Measurements from ENCODE around the gene KRT3.
A peak's percentile ranks its signal among the peaks of the same experiment; 100 is the strongest.

Gene KRT3

GRCh38 chr12:52826611-52827498, 30.9 kb upstream of the KRT3 start:
- no peak for DNase-seq

- no peak for DNase-seq
These were observed 30.0 kb upstream of the KRT3 start for GRCh38 chr12:52825961-52826360.

GRCh38 chr12:52824741-52825410, 29.0 kb upstream of the KRT3 start:
- no peak for DNase-seq

GRCh38 chr12:52823761-52824450, 28.0 kb upstream of the KRT3 start:
- DNase-seq, result no peak

GRCh38 chr12:52822771-52823510, 27.0 kb upstream of the KRT3 start:
- no peak for DNase-seq

- DNase-seq, result no peak
These were observed 26.1 kb upstream of the KRT3 start for GRCh38 chr12:52821826-52822660.

- no peak for DNase-seq
These were observed 25.3 kb upstream of the KRT3 start for GRCh38 chr12:52821071-52821730.

- DNase-seq, result no peak
These were observed 24.6 kb upstream of the KRT3 start for GRCh38 chr12:52820521-52820920.

- DNase-seq, result no peak
These were observed 24.0 kb upstream of the KRT3 start for GRCh38 chr12:52819731-52820510.

GRCh38 chr12:52818887-52819420, 23.0 kb upstream of the KRT3 start:
- DNase-seq, result no peak

GRCh38 chr12:52818388-52818787, 22.5 kb upstream of the KRT3 start:
- DNase-seq, result no peak

GRCh38 chr12:52817699-52818238, 21.9 kb upstream of the KRT3 start:
- DNase-seq, result no peak

GRCh38 chr12:52817003-52817698, 21.2 kb upstream of the KRT3 start:
- DNase-seq, result no peak

- no peak for DNase-seq
These were observed 20.0 kb upstream of the KRT3 start for GRCh38 chr12:52815676-52816588.

GRCh38 chr12:52815161-52815560, 19.2 kb upstream of the KRT3 start:
- no peak for DNase-seq

- DNase-seq, result no peak
These were observed 18.8 kb upstream of the KRT3 start for GRCh38 chr12:52814710-52815155.

- DNase-seq, result peak; percentile 65
These were observed 18.2 kb upstream of the KRT3 start, which contains the start of gene KRT4 for GRCh38 chr12:52813885-52814709. KRT4 (minus strand) TSS chr12:52814116; CDS start chr12:52814058, 58 bp downstream.

Measured in NCI-H774 (cell line).